Left hindlimb (tissue), 1 donor: ENCODE results near the gene DHRS2.
"Not testable (repeated sequence)": the region's sequence is repeated elsewhere in the genome, so short reads cannot be mapped to it uniquely, and the experiment has no call there.

ENCODE experiments used
- DNase-seq: peaks from one replicate; pipeline ENCODE4 v3.0.0-alpha.2; 2018

DHRS2 gene

GRCh38 chr14:23636317-23637211 lies at the start of gene DHRS2:
Gene DHRS2 (plus strand): TSS chr14:23636364. CDS start chr14:23638865, 2,501 bp downstream.
- DNase-seq: no peak

DNA sequence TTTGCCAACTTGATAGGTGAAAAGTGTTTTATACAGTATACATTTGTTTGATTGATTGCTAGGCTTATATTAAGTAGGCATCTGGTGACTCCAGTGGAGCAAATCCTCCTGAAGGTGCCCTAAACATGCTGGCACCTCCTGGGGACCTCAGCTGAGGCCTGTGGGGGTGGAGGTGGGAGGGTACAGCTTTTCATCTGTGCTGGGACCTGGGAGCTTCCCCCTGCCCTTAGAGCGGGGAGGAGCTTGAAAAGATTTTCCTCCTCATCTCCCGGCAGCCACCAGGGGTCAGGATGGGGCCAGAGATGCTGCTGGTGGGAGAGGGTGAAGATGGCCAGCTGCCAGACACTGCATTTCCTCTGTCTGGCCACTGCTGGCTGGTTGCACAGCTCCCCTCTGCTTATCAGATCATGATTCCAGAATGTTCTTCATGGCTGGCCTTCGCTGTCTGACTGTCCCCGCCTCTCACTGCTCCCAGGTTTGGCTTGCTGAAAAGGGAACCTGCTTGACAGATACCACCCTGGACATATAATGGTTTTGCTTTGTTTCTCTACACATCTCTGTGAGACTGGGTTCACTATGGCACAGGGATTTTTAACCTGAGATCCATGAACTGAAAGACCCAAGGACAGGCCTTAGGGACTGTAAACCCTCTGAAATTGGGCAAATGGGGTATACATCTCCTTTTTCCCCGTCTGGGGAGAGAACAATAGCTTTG lies 47.1 kb upstream of the DHRS2 start:
- DNase-seq: peak; percentile 91

DNA sequence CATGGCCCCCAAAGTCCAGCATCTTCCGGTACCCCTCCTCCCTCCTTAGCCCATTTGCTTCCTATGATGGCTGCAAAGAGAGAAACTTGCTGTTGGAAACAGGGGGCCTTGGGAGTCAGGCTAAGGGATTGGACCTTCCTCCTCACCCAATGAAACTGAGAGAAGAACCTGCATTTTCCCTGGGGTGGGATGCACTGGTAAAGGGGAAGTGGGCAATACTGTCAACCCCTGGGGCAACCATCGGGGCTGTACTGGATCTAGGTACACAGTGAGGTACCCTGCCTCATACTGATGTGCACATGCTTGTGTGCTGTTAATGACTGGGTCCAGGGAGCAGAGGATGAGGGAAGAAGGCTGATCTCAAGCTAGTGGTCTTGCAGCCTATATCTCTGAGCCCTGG lies 46.6 kb upstream of the DHRS2 start:
- DNase-seq: no peak

- DNase-seq: no peak
These were observed 46.0 kb upstream of the DHRS2 start for GRCh38 chr14:23590198-23590597.

DNA sequence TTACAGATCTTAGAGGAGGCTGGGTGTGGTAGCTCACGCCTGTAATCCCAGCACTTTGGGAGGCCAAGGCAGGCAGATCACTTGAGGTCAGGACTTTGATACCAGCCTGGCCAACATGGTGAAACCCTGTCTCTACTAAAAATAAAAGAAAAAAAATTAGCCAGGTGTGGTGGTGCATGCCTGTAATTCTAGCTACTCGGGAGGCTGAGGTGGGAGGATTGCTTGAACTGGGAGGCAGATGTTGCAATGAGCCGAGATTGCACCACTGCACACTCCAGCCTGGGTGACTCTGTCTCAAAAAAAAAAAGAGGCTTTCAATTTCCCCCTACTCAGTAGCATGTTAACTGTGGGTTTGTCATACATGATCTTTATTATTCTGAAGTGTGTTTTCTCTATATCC lies 42.0 kb upstream of the DHRS2 start:
- not testable (repeated sequence) for DNase-seq

GRCh38 chr14:23600322-23600707 lies 35.8 kb upstream of the DHRS2 start:
- no peak for DNase-seq

DNA sequence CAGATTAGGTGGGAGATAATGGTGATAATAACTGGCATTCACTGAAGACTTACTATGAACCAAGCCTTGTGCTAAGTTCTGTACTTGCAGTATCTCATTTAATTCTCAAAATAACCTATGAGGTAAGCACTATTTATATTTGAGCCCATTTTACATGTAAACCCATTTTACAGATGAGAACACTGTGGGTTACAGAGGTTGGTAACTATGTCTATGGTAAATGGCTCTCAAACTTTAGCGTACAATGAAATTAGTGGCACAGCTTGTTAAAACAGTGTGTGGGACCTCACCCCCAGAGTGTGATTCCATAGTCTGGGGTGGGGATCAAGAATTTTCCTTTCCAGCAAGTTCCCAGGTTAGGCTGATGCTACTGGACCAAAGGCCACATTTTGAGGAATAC lies 35.4 kb upstream of the DHRS2 start:
- DNase-seq: no peak

GRCh38 chr14:23601424-23601823 lies 34.7 kb upstream of the DHRS2 start:
- DNase-seq: no peak

- no peak for DNase-seq
These were observed 34.4 kb upstream of the DHRS2 start for GRCh38 chr14:23601845-23602180.

GRCh38 chr14:23602181-23603095 lies 33.7 kb upstream of the DHRS2 start:
- no peak for DNase-seq

DNA sequence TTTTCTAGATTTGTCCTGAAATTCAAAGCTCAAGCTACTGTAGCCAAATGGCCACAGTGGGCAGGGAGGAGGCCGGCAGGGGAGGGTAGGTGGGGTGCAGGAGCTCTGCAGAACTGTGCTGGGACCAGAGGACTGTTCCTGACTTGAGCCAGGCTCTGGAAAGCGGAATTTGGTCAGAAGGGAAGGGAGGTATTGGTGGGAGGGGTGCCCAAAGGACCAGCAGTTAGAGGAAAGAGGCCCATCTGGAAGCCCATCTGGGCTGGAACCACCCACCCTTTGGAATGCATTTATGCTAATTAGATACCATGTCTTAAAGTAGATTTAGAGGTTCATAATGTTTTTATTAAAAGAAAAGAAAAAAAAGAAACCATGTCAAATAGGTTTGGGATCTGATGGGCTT lies 33.1 kb upstream of the DHRS2 start:
- DNase-seq: no peak

DNA sequence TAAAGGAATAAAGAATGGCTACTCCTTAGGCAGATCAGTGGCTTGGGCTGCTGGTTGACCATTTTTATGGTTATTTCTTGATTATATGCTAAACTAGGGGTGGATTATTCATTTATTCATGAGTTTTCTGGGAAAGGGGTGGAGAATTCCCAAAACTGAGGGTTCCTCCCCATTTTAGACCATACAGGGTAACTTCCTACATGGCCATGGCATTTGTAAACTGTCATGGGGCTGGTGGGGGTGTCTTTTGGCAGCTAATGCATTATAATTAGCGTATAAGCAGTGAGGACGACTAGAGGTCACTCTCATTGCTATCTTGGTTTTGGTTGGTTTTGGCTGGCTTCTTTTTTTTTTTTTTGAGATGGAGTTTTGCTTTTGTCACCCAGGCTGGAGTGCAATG lies 32.0 kb upstream of the DHRS2 start:
- DNase-seq: no peak

- DNase-seq: no peak
These were observed 31.4 kb upstream of the DHRS2 start for GRCh38 chr14:23604675-23605170.

GRCh38 chr14:23605931-23606585 lies 30.1 kb upstream of the DHRS2 start:
- no peak for DNase-seq

GRCh38 chr14:23608454-23608853 lies 27.7 kb upstream of the DHRS2 start:
- DNase-seq: no peak

DNA sequence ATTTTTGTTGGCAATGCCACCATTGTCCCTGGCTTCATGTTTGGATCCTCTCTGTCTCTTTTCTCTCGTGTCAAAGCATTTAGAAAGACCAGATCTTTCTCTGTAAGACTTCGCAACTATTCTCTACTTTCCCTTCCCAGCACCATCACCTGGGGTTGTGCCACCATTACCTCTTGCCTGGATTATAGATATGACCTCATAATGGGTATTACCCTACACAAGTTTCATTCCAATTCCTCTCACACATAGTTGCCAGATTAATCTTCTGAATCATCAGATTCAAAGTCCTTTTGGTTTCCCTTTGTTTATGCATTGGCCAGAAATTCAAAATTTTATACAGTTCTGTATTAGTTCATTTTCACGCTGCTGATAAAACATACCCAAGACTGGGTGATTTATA lies 27.2 kb upstream of the DHRS2 start:
- no peak for DNase-seq

GRCh38 chr14:23609411-23610089 lies 26.6 kb upstream of the DHRS2 start:
- DNase-seq: not testable (repeated sequence)

- no peak for DNase-seq
These were observed 25.9 kb upstream of the DHRS2 start for GRCh38 chr14:23610090-23610814.

DNA sequence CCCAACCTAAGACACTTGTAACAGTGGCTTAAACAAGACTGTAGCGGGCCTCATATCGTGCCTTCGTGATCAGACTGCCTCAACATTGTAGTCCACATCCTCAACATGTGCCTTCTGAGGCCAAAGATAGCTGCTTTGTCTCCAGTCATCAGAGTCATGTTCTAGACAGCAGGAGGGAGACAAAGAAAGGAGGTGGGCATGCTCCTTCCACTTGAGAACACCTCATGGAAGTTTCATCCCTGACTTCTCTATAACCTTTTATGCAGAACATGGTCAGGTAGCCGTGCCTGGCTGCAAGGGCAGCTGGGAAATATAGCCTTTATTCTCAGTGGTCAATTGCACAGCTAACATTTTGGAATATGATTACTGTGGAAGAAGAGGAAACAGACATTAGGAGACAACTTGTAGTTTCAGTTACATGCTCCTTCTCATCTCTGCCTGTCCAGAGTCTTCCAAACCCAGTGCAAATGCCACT lies 25.3 kb upstream of the DHRS2 start:
- no peak for DNase-seq

DNA sequence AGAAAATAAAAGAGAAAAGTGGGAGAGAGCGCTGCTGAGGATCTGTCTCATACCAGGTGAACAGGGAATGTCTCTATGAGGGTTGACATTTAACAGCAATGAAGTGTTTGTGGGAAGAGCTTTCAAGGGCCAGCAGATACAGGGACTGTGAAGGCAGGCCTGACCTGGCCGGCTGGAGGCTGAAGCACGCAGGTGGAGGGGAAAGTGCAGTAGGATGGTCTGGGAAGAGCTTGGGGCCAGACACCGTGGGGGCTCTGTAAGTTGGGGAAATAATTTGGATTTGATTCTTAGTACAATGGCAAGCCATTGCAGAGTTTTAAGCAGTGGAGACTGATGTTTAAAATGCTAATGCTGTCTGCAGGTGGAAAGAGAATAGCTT lies 23.8 kb upstream of the DHRS2 start:
- no peak for DNase-seq

GRCh38 chr14:23612802-23613201 lies 23.4 kb upstream of the DHRS2 start:
- DNase-seq: no peak
